Effector memory CD4-positive, alpha-beta T cell (primary cell): ENCODE results near the gene ERC1.

Experiments used
- DNase-seq, 3 donors: peaks; one replicate each; pipeline ENCODE4 v3.0.0-alpha.2; 2020
- H3K27ac ChIP-seq: 2 replicates; pipeline ENCODE4 v1.7.0; 2013; ENCODE audit warnings: mild to moderate bottlenecking, low read length, moderate library complexity; ENCODE audit not compliant: insufficient read depth, poor library complexity, severe bottlenecking
- H3K27me3 ChIP-seq: replicated peaks from 2 replicates; pipeline ENCODE4 v1.7.0; 2013; ENCODE audit warnings: mild to moderate bottlenecking, low read length; ENCODE audit not compliant: insufficient read depth, control insufficient read depth, poor library complexity, severe bottlenecking
- H3K36me3 ChIP-seq: 2 replicates; pipeline ENCODE4 v1.7.0; 2013; ENCODE audit warnings: mild to moderate bottlenecking, low read length, moderate library complexity; ENCODE audit not compliant: control insufficient read depth, insufficient read depth
- H3K4me1 ChIP-seq: 2 replicates; pipeline ENCODE4 v1.7.0; 2013; ENCODE audit warnings: low read length, mild to moderate bottlenecking; ENCODE audit not compliant: control insufficient read depth, insufficient read depth, poor library complexity, severe bottlenecking
- H3K4me3 ChIP-seq: 2 replicates; pipeline ENCODE4 v1.7.0; 2013; ENCODE audit warnings: low read length, low read depth, mild to moderate bottlenecking; ENCODE audit not compliant: insufficient read depth, poor library complexity, severe bottlenecking
- H3K9me3 ChIP-seq: 2 replicates; pipeline ENCODE4 v1.7.0; 2013; ENCODE audit warnings: mild to moderate bottlenecking, low read length, moderate library complexity; ENCODE audit not compliant: control insufficient read depth

The ERC1 gene

DNA sequence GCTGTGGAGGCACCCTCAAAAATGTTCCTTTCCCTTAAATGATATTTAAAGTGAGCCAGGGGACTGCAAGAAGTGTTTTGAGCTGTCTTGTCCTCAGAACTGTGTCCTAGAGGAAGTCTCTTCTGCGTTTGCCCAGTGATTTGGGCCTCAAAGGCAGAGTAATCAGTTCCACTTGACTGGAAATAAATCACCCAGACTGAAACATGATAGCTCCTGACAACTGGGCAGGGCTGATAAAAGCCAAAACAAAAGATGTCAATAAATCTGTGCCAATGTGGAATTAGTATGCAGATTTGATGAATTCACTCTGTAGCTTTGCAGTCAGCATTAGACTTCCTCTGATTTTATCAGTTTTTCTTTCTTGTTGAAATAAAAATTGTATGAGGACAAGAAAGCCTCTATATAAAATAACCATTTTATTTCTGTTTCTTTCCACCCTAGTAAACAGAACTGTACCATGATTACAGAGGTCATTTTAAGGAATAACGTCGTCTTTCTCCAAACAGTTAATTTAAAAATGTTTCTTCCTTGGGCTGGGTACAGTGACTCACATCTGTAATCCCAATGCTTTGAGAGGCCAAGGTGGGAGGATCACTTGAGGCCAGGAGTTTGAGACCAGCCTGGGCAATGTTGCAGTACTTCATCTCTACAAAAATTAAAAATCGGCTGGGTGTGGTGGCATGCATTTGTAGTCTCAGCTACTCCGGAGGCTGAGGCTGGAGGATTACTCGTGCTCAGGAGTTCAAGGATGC, 180.8 kb downstream of the ERC1 start:
- H3K9me3 ChIP-seq = no peaks in the 10 kb centered on the region
- H3K27me3 ChIP-seq = no peaks in the 10 kb centered on the region
- H3K27ac ChIP-seq = no peak overlapping the region
- H3K4me3 ChIP-seq = no peak overlapping the region
- H3K36me3 ChIP-seq = no peaks in the 10 kb centered on the region
- no peak for DNase-seq
- H3K4me1 ChIP-seq = no peaks in the 10 kb centered on the region

GRCh38 chr12:1173781-1174617, 183.0 kb downstream of the ERC1 start:
- no peak overlapping the region for H3K4me3 ChIP-seq
- no peak overlapping the region for H3K27ac ChIP-seq
- no peaks in the 10 kb centered on the region for H3K4me1 ChIP-seq
- no peaks in the 10 kb centered on the region for H3K9me3 ChIP-seq
- DNase-seq = no peak
- H3K27me3 ChIP-seq = no peaks in the 10 kb centered on the region
- no peaks in the 10 kb centered on the region for H3K36me3 ChIP-seq

DNA sequence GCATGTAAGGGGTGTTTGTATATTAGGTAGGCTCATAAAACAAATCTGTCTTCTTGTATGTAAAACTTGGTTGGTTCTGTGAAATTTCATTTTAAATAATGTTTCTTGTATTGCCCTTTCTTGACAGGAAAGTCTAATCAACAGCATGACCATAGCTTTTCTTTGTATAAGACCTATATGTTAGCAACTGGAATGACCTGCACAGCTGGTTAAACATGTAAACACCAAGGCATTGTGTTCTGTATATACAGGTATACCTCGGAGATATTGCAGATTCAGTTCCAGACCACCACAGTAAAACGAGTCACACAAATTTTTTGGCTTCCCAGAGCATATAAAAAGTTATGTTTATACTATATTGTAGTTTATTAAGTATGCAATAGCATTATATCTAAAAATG, 183.6 kb downstream of the ERC1 start:
- Histone ChIP-seq H3K36me3 (no peaks in the 10 kb centered on the region), H3K27me3 (no peaks in the 10 kb centered on the region), H3K4me1 (no peaks in the 10 kb centered on the region), H3K4me3 (no peak overlapping the region), H3K27ac (no peak overlapping the region), H3K9me3 (no peaks in the 10 kb centered on the region)
- DNase-seq = no peak

DNA sequence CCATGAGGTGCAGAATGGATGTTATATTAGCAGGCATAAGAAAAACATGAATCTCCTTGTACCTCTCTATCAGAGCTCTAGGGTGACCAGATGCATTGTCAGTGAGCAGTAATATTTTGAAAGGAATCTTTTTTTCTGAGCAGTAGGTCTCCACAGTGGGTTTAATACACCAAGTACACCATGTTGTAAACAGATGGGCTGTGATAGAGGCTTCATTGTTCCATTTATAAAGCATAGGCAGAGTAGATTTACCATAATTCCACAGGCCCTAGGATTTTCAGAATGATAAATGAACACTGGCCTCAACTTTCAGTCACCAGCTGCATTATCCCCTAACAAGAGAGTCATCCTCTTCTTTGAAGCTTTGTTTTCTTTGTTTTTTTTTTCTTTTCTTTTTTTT, 185.2 kb downstream of the ERC1 start:
- Histone ChIP-seq H3K4me3 (no peak overlapping the region), H3K36me3 (no peaks in the 10 kb centered on the region), H3K27ac (no peak overlapping the region), H3K27me3 (no peaks in the 10 kb centered on the region), H3K4me1 (no peaks in the 10 kb centered on the region), H3K9me3 (no peaks in the 10 kb centered on the region)
- no peak for DNase-seq

DNA sequence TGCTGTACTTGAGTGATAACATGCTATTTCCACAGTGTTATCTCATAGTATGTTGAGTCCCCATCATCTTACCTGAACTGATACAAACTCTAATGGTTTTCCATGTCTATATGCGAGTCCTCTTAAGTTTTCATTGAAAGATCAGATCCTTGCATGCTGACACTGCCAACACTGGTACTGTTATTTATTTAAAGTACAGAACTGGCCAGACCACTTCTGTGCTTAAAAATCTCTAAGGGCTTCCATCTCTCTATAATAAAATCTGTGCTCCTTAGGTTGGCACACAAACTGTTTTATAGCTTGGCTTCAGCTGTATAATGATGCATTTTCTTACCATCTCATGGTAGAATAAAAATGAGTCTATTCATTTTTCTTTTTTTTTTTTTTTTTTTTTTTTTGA, 188.1 kb downstream of the ERC1 start:
- Histone ChIP-seq H3K4me1 (no peaks in the 10 kb centered on the region), H3K27ac (no peak overlapping the region), H3K36me3 (no peaks in the 10 kb centered on the region), H3K27me3 (no peaks in the 10 kb centered on the region), H3K9me3 (no peaks in the 10 kb centered on the region), H3K4me3 (no peak overlapping the region)
- no peak for DNase-seq

DNA sequence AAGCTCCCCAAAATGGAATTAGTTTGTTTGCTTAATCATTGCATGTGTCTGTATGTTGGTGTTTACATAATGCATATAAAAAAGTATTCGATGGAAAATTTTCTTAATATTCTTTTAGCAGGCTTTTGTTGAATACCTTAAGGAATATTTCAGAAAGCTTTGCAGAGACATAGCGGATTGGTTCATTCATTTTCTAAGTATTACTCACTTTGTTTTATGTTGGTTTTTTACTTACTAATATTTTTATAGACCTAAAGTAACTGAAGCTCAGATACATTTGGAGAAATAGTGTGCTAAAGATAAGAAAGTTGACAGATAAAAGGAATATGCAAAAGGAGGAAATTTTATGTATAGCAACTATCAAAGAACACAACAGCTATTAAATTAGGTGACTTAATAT, 191.0 kb downstream of the ERC1 start:
- H3K4me3 ChIP-seq = no peak overlapping the region
- H3K36me3 ChIP-seq = peaks cover 4% of the 10 kb centered on the region
- H3K9me3 ChIP-seq = no peaks in the 10 kb centered on the region
- H3K27me3 ChIP-seq = no peaks in the 10 kb centered on the region
- DNase-seq = no peak
- H3K27ac ChIP-seq = no peak overlapping the region
- H3K4me1 ChIP-seq = no peaks in the 10 kb centered on the region

DNA sequence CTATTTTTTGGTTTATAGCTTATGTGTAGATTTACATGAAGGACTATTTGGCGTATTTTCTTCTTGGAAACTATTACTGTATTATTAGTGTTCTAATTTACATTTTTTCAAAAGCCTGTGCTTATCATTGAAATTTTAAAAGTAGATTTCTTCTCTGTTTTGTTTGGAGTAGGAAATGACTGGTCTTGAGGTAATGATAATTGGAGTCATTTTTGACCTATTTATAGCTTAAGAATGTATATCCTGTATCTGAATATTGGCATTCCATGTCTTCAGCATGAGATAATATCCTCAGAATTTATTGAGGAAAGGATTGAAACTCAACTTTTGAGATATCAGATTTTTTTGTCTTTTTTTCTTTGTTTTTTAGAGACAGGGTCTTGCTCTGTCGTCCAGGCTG, 193.4 kb downstream of the ERC1 start:
- no peak overlapping the region for H3K4me3 ChIP-seq
- H3K27ac ChIP-seq = no peak overlapping the region
- no peaks in the 10 kb centered on the region for H3K4me1 ChIP-seq
- no peaks in the 10 kb centered on the region for H3K9me3 ChIP-seq
- H3K27me3 ChIP-seq = no peaks in the 10 kb centered on the region
- DNase-seq = no peak
- H3K36me3 ChIP-seq = peaks cover 7% of the 10 kb centered on the region

DNA sequence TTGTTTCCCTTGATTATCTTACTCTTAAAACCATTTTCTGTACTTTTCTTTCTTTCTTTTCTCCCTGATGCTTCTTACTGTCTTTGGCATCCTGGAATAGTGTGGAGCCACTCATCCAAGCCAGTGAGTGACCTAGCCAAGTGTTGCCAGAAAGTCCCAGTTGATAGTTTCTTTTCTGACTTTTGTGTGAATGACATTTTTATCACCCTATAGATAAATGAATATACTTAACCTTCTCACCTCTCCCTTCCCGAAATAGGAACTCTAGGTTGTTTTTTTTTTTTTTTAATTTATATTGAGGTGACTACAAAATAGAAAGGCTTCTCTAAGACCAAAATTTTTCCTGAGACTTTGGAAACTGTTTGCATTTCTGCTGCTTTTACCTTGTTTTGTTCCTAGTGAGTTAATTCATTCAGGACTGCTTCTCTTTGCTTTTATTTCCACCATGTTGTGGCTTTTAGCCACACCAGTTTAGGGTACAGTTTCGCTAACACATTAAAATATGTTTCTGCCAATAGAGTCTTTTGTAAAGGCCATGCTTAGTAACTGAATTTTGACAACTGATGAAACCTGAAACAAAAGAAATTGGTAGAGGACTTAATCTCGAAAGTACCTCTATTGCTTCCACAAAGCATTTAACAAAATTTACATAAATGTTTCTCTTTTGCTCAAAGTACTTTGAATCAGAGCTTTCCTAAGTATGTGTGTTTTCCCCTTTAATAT, 194.6 kb downstream of the ERC1 start:
- Histone ChIP-seq H3K4me1 (no peaks in the 10 kb centered on the region), H3K9me3 (no peaks in the 10 kb centered on the region), H3K4me3 (no peak overlapping the region), H3K36me3 (peaks cover 14% of the 10 kb centered on the region), H3K27me3 (no peaks in the 10 kb centered on the region), H3K27ac (no peak overlapping the region)
- no peak for DNase-seq

DNA sequence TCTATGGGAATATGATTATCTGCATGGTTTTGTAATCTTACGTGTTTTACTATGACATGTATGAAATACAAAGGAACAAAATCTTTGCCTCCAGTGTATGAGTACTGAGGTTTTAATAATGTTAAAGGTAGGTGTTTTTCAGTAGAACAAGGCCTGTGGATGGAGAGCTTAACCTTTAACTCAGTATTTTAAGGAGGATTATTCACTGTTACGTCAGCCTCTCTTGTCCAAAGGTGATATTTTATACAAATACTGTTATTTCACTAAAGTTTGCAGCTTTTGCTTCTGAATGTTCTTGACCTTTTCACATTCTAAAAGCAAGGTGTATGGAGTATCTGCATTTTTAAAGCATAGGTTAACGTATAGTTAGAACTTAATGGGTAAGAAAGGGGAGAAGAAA, 195.3 kb downstream of the ERC1 start:
- no peaks in the 10 kb centered on the region for H3K4me1 ChIP-seq
- peaks cover 14% of the 10 kb centered on the region for H3K36me3 ChIP-seq
- H3K4me3 ChIP-seq = no peak overlapping the region
- no peak for DNase-seq
- H3K27me3 ChIP-seq = no peaks in the 10 kb centered on the region
- H3K9me3 ChIP-seq = no peaks in the 10 kb centered on the region
- H3K27ac ChIP-seq = no peak overlapping the region

DNA sequence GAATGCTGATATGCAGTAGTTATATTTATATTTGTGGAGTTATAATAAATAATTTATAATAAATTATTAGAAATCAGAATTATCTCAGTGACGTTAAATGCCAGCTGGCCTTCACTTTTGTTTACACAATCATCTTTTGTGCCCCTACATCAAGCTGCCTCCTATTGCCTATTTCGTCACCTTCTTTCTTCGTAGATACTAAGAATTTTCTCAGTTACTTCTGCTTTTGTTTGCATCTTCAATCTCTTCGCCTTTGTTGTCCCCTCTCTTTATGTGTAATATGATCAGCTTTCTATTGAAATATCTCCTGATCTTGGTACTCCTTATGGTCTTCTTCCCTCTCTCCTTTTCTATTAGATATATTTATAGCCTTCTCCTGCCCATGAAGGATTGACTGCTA, 197.0 kb downstream of the ERC1 start:
- no peak for DNase-seq
- no peak overlapping the region for H3K4me3 ChIP-seq
- H3K27me3 ChIP-seq = no peaks in the 10 kb centered on the region
- H3K4me1 ChIP-seq = no peaks in the 10 kb centered on the region
- no peak overlapping the region for H3K27ac ChIP-seq
- H3K9me3 ChIP-seq = no peaks in the 10 kb centered on the region
- peaks cover 14% of the 10 kb centered on the region for H3K36me3 ChIP-seq
